HepG2 (cell line): ENCODE measurements around the gene PSORS1C1. TPM values are rescaled to one million over a fixed set of nuclear protein-coding genes. Genes with fewer than 3 reads are reported as not detected.

Source experiments
- ARID2 ChIP-seq: sonication (generic); formaldehyde crosslinking; IDR thresholded peaks from 2 replicates; pipeline ENCODE4 v1.8.1; 2022; ENCODE audit warnings: mild to moderate bottlenecking, missing genetic modification reagents, borderline replicate concordance
- CEBPB ChIP-seq: IDR thresholded peaks from 2 replicates; pipeline ENCODE4 v1.6.1; 2011; ENCODE audit warnings: low read depth, low read length, improper control_type of control experiment, borderline replicate concordance
- ELF1 ChIP-seq: sonication (generic); formaldehyde crosslinking; IDR thresholded peaks from 2 replicates; pipeline ENCODE4 v1.4.0; 2020; ENCODE audit warnings: missing genetic modification reagents
- ETV6 ChIP-seq: sonication (generic); formaldehyde crosslinking; conservative IDR thresholded peaks from 2 replicates; pipeline ENCODE4 v1.4.0; 2020; ENCODE audit warnings: missing genetic modification reagents
- GABPB1 ChIP-seq: IDR thresholded peaks from 2 replicates; pipeline ENCODE4 v1.6.1; 2016; ENCODE audit warnings: mild to moderate bottlenecking, missing genetic modification reagents, moderate library complexity, missing compliant biosample characterization
- GLMP ChIP-seq: sonication (generic); formaldehyde crosslinking; IDR thresholded peaks from 2 replicates; pipeline ENCODE4 v1.9.0; 2021; ENCODE audit warnings: missing genetic modification reagents, mild to moderate bottlenecking, borderline replicate concordance
- NFYB ChIP-seq: sonication (generic); formaldehyde crosslinking; IDR thresholded peaks from 2 replicates; pipeline ENCODE4 v1.4.0; 2020; ENCODE audit warnings: missing genetic modification reagents
- PAXIP1 ChIP-seq: sonication (generic); formaldehyde crosslinking; conservative IDR thresholded peaks from 2 replicates; pipeline ENCODE4 v1.4.0; 2020; ENCODE audit warnings: mild to moderate bottlenecking, missing genetic modification reagents, moderate library complexity
- PRDM4 ChIP-seq: sonication (generic); formaldehyde crosslinking; IDR thresholded peaks from 2 replicates; pipeline ENCODE4 v1.9.0; 2021; ENCODE audit warnings: missing genetic modification reagents, borderline replicate concordance
- RARG ChIP-seq: sonication (generic); formaldehyde crosslinking; IDR thresholded peaks from 2 replicates; pipeline ENCODE4 v1.4.0; 2020; ENCODE audit warnings: low read depth, mild to moderate bottlenecking, missing genetic modification reagents
- RCOR2 ChIP-seq: IDR thresholded peaks from 2 replicates; pipeline ENCODE4 v1.6.1; 2016; ENCODE audit warnings: missing biosample characterization, missing genetic modification reagents
- TEAD2 ChIP-seq: sonication (generic); formaldehyde crosslinking; IDR thresholded peaks from 2 replicates; pipeline ENCODE4 v1.9.0; 2021; ENCODE audit warnings: missing genetic modification reagents
- ZBTB37 ChIP-seq: sonication (generic); formaldehyde crosslinking; IDR thresholded peaks from 2 replicates; pipeline ENCODE4 v1.4.0; 2020; ENCODE audit warnings: mild to moderate bottlenecking, missing genetic modification reagents
- ZBTB39 ChIP-seq: sonication (generic); formaldehyde crosslinking; IDR thresholded peaks from 2 replicates; pipeline ENCODE4 v1.5.0; 2020; ENCODE audit warnings: missing genetic modification reagents
- ZNF225 ChIP-seq: sonication (generic); formaldehyde crosslinking; IDR thresholded peaks from 2 replicates; pipeline ENCODE4 v1.4.0; 2020; ENCODE audit warnings: mild to moderate bottlenecking, missing genetic modification reagents
- ZNF230 ChIP-seq: sonication (generic); formaldehyde crosslinking; IDR thresholded peaks from 2 replicates; pipeline ENCODE4 v1.4.0; 2020; ENCODE audit warnings: mild to moderate bottlenecking, missing genetic modification reagents
- ZNF235 ChIP-seq: sonication (generic); formaldehyde crosslinking; IDR thresholded peaks from 2 replicates; pipeline ENCODE4 v1.8.1; 2023; ENCODE audit warnings: mild to moderate bottlenecking, missing genetic modification reagents, borderline replicate concordance
- ZNF264 ChIP-seq: sonication (generic); formaldehyde crosslinking; IDR thresholded peaks from 2 replicates; pipeline ENCODE4 v1.4.0; 2020; ENCODE audit warnings: missing genetic modification reagents
- polyA plus RNA-seq, 8 experiments: library from polyadenylated mRNA; depleted of rRNA in 3 of 8; stranded (reverse) in 7 of 8; unstranded in 1 of 8; fragments of >200 nt; fragmentation: Illumina TruSeq in 4 of 8; extraction: Trizol in 4 of 8; gene quantifications; 2 replicates each; pipeline versions ENCODE4 v1.2.1 to v1.2.3, GENCODE V29; 2011 to 2016; ENCODE audit warnings: low read depth in 4 of 8, missing spikeins in 1 of 8, mixed read lengths in 1 of 8; ENCODE audit not compliant: insufficient read depth in 1 of 8
- total RNA-seq, 5 experiments: library from RNA; depleted of rRNA; stranded (reverse); fragments of >200 nt; fragmentation: Illumina TruSeq; extraction: Trizol; gene quantifications; 2 replicates each; pipeline ENCODE4 v1.2.3, GENCODE V29; 2016; ENCODE audit warnings: low read depth in 1 of 5

Gene PSORS1C1
- total and polyA plus RNA-seq, 2 of the 13 experiments (the other 11 are each of a cell fraction or from before 2014, with no cell fraction given), result 0.01 to 0.02 TPM

GRCh38 chr6:31158140-31158862 is 43.7 kb downstream of the PSORS1C1 start, which contains the start of gene TCF19 (continued):
- peak; percentile 63 for TF ChIP-seq PAXIP1
- no peak for TF ChIP-seq ZBTB37 (CRISPR knock-in tag)
- no peak for TF ChIP-seq GLMP (CRISPR knock-in tag)
- no peak for TF ChIP-seq PRDM4 (CRISPR knock-in tag)
- no peak for TF ChIP-seq RARG (CRISPR knock-in tag)
- peak; percentile 62; the same call in 1 of the 2 replicates for TF ChIP-seq ZNF225 (CRISPR knock-in tag)
- peak; percentile 82 for TF ChIP-seq GABPB1 (CRISPR knock-in tag)
- TF ChIP-seq ELF1, result peak; percentile 35; the same call in 1 of the 2 replicates
- no peak for TF ChIP-seq CEBPB
- peak; percentile 80; the same call in 1 of the 2 replicates for TF ChIP-seq ARID2 (CRISPR knock-in tag)
- no peak for TF ChIP-seq ZNF264 (CRISPR knock-in tag)
- TF ChIP-seq ETV6 (CRISPR knock-in tag), result no peak
- TF ChIP-seq ZNF230, result 0 out of 2 replicates have a peak, but pooled peaks have one; percentile 35
- TF ChIP-seq RCOR2 (CRISPR knock-in tag), result no peak
- no peak for TF ChIP-seq ZBTB39 (CRISPR knock-in tag)
- no peak for TF ChIP-seq ZNF235 (CRISPR knock-in tag)
- TF ChIP-seq TEAD2 (CRISPR knock-in tag), result no peak
- TF ChIP-seq NFYB (CRISPR knock-in tag), result peak; percentile 97
